Measurements from ENCODE around the gene PAPOLB. TPM values are rescaled to one million over a fixed set of nuclear protein-coding genes. Genes with fewer than 3 reads are reported as not detected.
A peak's percentile ranks its signal among the peaks of the same experiment; 100 is the strongest.

Gene PAPOLB
- total RNA-seq, 1 donor from 2014 or later: 0.22 TPM

- DNase-seq (ENCODE audit: low spot score): peak; percentile 87
These were observed 16.8 kb upstream of the PAPOLB start for GRCh38 chr7:4878336-4879335.

GRCh38 chr7:4876586-4876985 lies 14.8 kb upstream of the PAPOLB start:
- peak; percentile 88 for DNase-seq (ENCODE audit: low spot score)

DNA sequence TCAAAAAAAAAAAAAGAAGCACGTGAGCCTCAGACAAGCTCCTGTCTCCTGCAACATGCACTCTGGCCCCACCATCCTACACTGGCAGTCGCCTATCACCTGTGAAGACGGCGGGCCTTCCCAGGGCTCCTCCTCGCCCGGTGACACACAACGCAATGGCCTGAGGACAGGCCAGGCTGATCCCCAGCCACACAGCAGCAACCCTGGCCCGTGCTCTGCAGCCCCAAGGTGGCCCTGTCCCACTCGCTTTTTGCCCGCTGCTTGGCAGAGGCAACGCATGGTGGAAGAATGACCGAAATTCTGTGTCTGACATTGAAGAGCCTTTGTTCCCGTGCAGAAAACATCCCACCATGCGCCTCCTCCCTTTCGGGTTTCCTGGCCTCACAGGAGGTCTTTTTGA lies 13.6 kb upstream of the PAPOLB start:
- peak; percentile 82 for DNase-seq (ENCODE audit: low spot score)

- DNase-seq (ENCODE audit: low spot score): peak; percentile 87
These were observed 11.5 kb upstream of the PAPOLB start for GRCh38 chr7:4873071-4873944.

DNA sequence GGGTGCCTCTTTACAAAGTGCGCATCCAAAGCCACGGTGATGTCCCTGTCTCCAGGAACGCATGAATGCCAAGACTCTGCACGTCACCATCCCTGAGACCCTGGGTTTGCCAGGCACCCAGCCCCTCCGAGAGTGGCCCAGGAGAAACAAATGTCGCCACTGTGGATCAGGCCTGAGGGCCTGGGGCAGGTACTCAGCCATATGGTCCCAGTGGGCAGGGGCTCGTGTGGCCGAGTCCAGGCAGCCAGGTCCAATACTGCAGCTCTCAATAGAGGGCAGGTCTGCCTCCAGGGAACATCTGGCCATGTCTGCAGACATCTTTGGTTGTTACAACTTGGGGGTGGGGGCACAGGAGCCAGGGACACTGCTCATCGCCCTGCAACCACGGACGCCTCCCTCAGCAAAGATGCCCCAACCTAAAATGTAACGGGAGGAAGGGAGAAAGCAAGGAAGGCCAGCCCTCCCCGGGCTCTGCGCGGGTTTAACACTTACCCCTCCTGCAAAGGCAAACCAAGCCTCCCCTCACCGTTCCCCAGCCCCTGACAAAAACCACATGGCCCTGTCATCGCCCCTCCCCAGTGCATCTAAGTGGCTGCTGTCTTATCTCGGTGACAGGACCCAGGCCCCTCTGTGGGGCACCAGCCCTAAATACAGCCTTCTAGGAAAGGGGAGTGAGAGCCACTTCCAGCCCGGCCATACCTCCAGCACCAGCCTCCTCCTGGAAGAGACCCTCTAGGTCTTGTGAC lies 10.3 kb upstream of the PAPOLB start:
- peak; percentile 88 for DNase-seq (ENCODE audit: low spot score)

DNA sequence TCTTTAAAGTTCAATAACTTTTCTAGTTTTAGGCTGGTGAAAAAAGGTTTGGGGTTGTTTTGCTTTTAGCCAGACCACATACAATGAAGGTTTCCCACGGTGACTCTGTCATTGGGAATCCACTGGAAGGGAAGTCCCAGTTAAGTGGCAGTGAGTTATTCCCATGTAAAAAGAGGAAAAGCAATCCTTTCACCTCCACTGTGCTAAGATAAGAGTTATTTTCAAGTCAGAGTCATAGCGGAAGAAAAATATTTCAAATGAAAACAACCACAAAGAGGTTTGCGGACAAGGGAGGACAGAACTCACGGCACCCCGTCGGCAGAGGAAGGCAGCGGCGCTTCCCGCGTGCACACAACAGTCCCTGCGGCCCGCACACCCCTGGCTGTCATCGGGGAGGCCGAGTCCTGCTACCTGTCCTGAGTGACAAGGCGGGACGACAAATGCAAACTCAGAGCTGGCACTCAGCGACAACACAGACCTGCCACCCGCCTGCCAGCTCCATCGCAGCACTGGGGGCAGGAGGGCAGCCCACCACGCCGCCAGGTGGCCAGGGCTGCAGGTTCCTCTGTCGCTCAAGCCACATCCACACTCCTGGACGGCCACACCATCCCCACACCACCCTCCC lies 9.3 kb upstream of the PAPOLB start:
- DNase-seq (ENCODE audit: low spot score): peak; percentile 43

GRCh38 chr7:4868493-4868892 lies 6.7 kb upstream of the PAPOLB start:
- no peak for DNase-seq (ENCODE audit: low spot score)

DNA sequence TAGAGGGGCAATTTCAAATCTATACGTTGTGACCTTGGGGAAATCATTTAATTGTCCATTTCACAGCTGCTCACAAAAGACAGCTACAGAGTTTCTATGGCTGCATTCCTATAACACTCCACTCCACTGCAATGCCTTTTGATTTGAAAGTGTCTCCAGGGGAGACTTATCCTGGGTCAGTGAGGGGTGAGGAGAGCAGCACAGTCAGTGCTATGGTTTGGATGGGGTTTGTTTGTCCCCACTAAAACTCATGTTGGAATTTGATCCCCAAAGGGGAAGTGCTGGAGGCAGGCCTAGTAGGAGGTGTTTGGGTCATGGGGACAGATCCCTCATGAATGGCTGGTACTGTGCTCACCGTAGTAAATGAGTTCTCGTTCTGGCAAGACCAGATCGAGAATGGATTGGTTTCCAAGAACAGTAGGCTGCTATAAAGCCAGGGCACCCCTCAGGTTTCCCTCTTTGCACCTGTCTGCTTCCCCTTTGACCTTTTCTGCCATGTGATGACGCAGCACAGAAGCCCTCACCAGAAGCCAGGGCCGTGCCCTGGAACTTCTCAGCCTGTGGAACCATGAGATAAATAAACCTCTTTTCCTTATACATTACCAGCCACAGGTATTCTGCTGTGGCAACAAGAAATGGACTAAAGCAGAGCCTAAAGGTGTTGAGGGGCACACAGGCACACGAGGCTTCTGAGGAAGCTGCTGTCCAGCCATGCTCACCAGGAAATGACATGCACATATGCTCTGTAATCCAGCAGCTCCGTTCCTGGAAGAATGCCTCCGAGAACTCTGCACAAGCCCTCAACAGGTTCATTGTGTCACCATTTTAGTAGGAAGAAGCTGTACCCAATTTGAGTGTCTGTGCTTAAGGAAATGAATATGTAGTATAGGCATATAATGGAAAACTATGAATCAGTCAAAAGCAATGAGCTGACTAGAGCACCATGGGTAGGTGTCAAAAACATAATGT lies 5.0 kb upstream of the PAPOLB start:
- DNase-seq (ENCODE audit: low spot score): peak; percentile 57

DNA sequence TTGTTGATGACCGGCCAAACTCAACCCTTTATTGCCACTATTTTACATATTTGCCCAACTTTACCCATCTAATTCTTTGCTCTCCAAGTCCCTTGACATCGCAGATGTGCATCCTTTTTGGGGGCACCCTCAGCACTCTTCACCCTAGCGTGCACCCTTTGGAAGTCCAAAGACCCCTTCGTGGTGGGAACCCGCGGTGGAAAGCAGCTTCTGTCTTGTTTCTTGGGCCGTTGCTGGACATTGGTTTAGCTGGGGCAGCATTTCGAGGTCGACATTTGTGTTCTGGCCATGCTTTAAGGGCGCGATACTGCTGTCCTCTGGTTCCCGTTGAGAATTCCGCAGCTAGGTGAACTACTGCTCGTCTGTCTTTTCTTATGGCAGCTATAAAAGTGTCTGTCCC lies 326 bp upstream of the PAPOLB start:
- peak; percentile 64 for DNase-seq (ENCODE audit: low spot score)

DNA sequence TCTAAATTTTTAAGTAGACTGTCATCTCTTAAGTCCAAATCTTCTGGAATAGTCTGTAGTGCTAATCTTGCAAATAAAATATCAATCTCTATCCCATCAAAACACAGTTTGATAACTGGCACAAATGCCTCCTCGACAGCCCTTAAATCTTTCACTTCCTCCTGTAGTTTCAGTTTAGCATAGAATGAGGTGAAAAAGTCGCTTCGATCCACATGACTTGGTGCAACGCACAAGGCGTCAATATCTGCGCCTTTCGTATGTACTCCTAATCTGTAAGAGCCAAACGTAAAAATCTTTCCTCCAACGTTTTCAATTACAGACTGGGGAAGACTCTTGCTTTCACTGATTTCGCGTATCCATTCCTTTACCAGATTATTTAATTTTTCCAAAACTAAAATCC lies 603 bp downstream of the PAPOLB start:
- peak; percentile 9 for DNase-seq (ENCODE audit: low spot score)

DNA sequence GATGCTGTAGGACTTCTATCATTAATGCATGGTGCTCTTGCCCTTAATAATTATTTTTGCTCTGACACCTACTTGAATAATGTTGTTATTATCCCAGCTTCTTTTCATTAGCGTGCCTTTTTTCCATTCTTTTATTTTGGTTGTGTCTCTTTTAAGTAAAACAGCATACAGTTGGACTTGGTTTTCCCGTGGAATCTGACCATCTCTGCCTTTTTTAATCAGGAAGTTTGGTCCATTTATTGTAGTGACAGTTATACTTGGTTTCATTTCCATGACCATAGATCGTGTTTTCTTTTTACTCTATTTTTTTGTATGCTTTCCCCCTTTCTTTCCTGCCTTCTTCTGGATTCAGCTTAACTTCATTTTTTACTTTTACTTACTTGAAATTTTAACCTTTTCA lies 4.6 kb downstream of the PAPOLB start:
- no peak for DNase-seq (ENCODE audit: low spot score)

- DNase-seq (ENCODE audit: low spot score): no peak
These were observed 5.3 kb downstream of the PAPOLB start for GRCh38 chr7:4856336-4857057.

- DNase-seq (ENCODE audit: low spot score): no peak
These were observed 6.9 kb downstream of the PAPOLB start for GRCh38 chr7:4854916-4855315.

DNA sequence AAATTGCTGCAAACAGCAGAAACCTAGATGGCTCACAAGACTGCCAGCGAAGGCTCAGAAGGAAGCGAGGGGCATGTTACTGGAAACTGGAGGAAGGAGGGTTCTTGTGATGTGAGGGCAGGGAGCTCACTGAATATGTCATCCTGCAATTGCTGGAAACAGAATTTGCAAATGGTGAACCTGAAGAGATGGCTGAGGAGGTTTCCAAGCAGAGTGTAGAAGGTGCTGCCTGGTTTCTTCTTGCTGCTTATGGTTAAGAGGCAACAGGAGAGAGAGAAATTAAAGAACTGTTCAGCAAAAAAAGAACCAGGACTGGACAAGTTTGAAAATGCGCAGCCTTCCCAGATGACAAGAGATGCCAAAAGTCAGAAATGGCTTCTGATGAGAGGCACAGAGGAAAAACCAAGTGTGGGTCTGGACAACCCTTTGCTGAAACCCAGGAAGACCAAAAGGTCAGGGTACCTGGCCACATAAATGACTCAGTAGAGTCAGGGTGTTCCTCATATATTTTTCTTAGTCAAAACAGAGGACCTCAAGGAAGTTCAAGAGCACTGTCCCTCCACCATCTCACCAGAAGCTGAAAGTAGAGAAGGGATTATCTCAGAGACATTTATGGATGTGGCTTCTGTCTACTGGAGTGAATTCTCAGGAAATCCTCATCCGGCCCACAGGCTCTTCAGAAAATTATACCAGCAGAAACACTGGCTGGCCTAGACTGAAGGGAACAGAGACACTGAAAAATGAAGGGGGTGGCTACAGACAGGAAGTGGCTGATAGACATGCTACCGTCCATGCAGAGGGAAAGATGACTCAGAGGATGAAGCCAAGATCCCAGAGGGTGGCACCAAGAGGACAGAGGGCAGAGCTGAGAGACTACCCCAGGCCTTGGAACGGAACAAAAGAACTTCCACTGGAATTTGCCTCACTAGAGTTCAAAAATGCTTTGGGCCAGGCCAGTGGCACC lies 10.1 kb downstream of the PAPOLB start:
- DNase-seq (ENCODE audit: low spot score): peak; percentile 39

DNA sequence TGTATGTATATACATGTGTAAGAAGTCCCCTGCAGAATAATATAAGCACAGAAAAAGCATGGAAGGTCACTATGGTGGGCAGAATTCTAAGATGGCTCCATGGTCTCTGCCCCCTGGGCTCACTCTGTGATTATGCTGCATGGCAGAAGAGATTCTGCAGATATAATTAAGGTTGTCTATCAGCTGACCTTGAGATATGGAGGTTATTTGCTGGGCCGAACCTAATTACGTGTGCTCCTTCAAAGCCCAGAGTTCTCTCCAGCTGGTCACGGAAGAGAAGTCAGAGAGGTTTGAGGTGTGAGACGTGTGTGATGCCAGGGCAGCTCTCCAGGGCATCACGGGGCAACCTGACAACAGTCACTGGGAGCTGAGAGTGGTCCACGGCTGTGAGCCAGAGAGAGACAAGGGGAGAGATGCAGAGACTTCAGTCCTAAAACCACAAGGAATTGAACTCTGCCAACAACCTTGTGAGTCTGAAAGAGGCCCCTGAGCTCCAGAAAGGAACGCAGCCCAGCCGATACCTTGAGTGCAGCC lies 11.5 kb downstream of the PAPOLB start:
- DNase-seq (ENCODE audit: low spot score): no peak

DNA sequence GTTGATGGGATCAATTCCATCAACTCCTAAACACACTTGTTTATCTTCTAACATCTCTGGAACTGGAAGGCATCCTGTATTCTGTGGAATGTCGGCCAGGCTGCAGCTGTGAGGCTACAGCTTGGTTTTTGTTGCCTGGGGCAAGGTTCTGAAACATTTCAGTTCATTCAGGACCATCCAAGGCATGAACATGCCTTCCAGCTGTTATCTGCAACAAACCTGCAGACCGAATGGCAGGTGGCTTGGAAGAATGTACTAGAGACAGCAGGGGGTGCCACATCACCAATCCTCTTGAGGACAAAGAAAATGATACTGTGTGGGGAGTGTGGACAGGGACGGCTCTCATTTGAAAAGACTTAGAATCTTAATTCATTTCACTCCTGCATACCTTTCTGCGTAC lies 12.4 kb downstream of the PAPOLB start:
- peak; percentile 37 for DNase-seq (ENCODE audit: low spot score)

GRCh38 chr7:4845740-4846142 lies 16.1 kb downstream of the PAPOLB start:
- DNase-seq (ENCODE audit: low spot score): peak; percentile 41

Data from mesenteric fat pad (tissue), 1 donor.